Posterior cingulate gyrus (tissue), 11 donors: Measurements from ENCODE around the gene AP1S1.
"Not testable (repeated sequence)": the region's sequence is repeated elsewhere in the genome, so short reads cannot be mapped to it uniquely, and the experiment has no call there.

Experiments
- DNase-seq, 10 donors: peaks; one replicate each; pipeline versions ENCODE4 v3.0.0 to v3.0.0-alpha.2; 2020 to 2021; ENCODE audit warnings: mixed read lengths in 3 of 10
- intact Hi-C: fragments of 100-400 bp; cut with DNase I; formaldehyde crosslinking; loops from one replicate; pipeline ENCODE4 v1.15.1; 2023

Gene AP1S1

GRCh38 chr7:101153969-101154692 is at the start of gene AP1S1:
Gene AP1S1, plus strand, starts transcription at chr7:101154476. Its CDS starts 39 bp downstream, at chr7:101154515.
- intact Hi-C loops = no loop called here
- peak; percentile 86 to 99 (median 91) for DNase-seq

- no peak for DNase-seq
These were observed 49.5 kb upstream of the AP1S1 start for GRCh38 chr7:101104799-101105198.

GRCh38 chr7:101105248-101105647 is 49.0 kb upstream of the AP1S1 start:
- intact Hi-C loops, DNase-seq: not testable (repeated sequence)

More at GRCh38 chr7:101104799-101105198, 49.5 kb upstream of the AP1S1 start:
- intact Hi-C loops = no loop called here

GRCh38 chr7:101106386-101106785 is 47.9 kb upstream of the AP1S1 start:
- intact Hi-C loops = no loop called here
- DNase-seq = no peak

- DNase-seq = peak in 2 of 10 donors; percentile 35 to 43
These were observed 45.9 kb upstream of the AP1S1 start for GRCh38 chr7:101108330-101108857.

GRCh38 chr7:101108961-101109360 is 45.3 kb upstream of the AP1S1 start:
- intact Hi-C loops = no loop called here
- DNase-seq = no peak

More at GRCh38 chr7:101108330-101108857, 45.9 kb upstream of the AP1S1 start:
- intact Hi-C loops = no loop called here

GRCh38 chr7:101109368-101109767 is 44.9 kb upstream of the AP1S1 start:
- intact Hi-C loops = no loop called here

GRCh38 chr7:101111261-101111660 is 43.0 kb upstream of the AP1S1 start:
- intact Hi-C loops = no loop called here
- DNase-seq = no peak

More at GRCh38 chr7:101109368-101109767, 44.9 kb upstream of the AP1S1 start:
- DNase-seq = no peak

- DNase-seq = no peak
- intact Hi-C loops = no loop called here
These were observed 42.0 kb upstream of the AP1S1 start for GRCh38 chr7:101112233-101112632.

- intact Hi-C loops, DNase-seq: not testable (repeated sequence)
These were observed 41.1 kb upstream of the AP1S1 start for GRCh38 chr7:101113140-101113539.

GRCh38 chr7:101113836-101114235 is 40.4 kb upstream of the AP1S1 start:
- intact Hi-C loops = no loop called here
- DNase-seq = no peak

GRCh38 chr7:101114492-101114891 is 39.8 kb upstream of the AP1S1 start:
- intact Hi-C loops = no loop called here
- DNase-seq = no peak

GRCh38 chr7:101115215-101115614 is 39.1 kb upstream of the AP1S1 start:
- intact Hi-C loops = no loop called here
- DNase-seq = no peak

- intact Hi-C loops = no loop called here
These were observed 37.4 kb upstream of the AP1S1 start for GRCh38 chr7:101116898-101117297.

GRCh38 chr7:101118856-101119255 is 35.4 kb upstream of the AP1S1 start:
- DNase-seq = no peak
- intact Hi-C loops = no loop called here

More at GRCh38 chr7:101116898-101117297, 37.4 kb upstream of the AP1S1 start:
- no peak for DNase-seq

- DNase-seq = no peak
- intact Hi-C loops = no loop called here
These were observed 34.4 kb upstream of the AP1S1 start for GRCh38 chr7:101119876-101120275.

GRCh38 chr7:101120315-101120714 is 34.0 kb upstream of the AP1S1 start:
- DNase-seq = no peak
- intact Hi-C loops = no loop called here

- DNase-seq, intact Hi-C loops: not testable (repeated sequence)
These were observed 32.7 kb upstream of the AP1S1 start for GRCh38 chr7:101121631-101121990.

- peak in 4 of 10 donors; percentile 18 to 80 (median 29) for DNase-seq
- intact Hi-C loops = no loop called here
These were observed 32.0 kb upstream of the AP1S1 start for GRCh38 chr7:101121991-101122932.

- no peak for DNase-seq
- intact Hi-C loops = no loop called here
These were observed 31.2 kb upstream of the AP1S1 start for GRCh38 chr7:101122933-101123702.
